ENCODE measurements around the gene NOL4L.

NOL4L gene

DNA sequence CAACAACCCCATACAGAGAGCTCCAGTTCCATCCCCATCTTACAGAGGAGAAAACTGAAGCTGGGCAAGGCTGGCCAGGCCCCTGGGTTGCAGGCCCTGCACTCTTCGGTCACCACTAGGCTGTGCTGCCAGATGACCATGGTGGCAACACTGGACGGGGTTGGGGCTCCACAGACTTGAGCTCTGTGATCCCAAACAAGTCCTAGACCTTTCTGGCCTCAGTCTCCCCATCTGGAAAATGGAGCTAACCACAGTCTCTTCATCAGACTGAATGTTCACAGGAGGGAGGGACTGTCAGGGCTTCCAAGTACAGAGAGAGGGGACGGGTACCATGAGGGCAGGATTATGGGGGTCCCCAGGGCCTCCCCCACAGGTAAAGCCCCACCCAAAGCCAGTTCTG is 41.3 kb upstream of the NOL4L start:
- Histone ChIP-seq H3K36me3 (ENCODE audit: control insufficient read depth in 1 of 2, insufficient read depth in 2 of 2, low read length in 2 of 2) (no peaks in the 10 kb centered on the region), H3K4ac (ENCODE audit: low read depth, low read length) (no peak overlapping the region), H2BK12ac (ENCODE audit: low read length) (no peak overlapping the region), H3K14ac (ENCODE audit: low read length) (no peak overlapping the region), H4K12ac (ENCODE audit: low read depth, low read length) (no peak overlapping the region), H3K79me2 (ENCODE audit: control insufficient read depth, insufficient read depth, low read length, poor library complexity) (no peaks in the 10 kb centered on the region), H2AK5ac (ENCODE audit: low read length) (no peak overlapping the region), H3K9ac (ENCODE audit: low read length) (no peak overlapping the region), H3K9me3 (ENCODE audit: insufficient read depth, low read depth, low read length) (no peaks in the 10 kb centered on the region), H3K18ac (ENCODE audit: low read length) (no peak overlapping the region), H3K4me2 (ENCODE audit: low read length) (no peak overlapping the region), H2BK120ac (ENCODE audit: insufficient read depth, low read length, poor library complexity) (no peak overlapping the region), H4K8ac (ENCODE audit: low read depth, low read length) (no peak overlapping the region), H4K91ac (ENCODE audit: low read depth, low read length) (no peak overlapping the region), H3K27ac (ENCODE audit: low read depth, low read length) (no peak overlapping the region), H2AFZ (ENCODE audit: insufficient read depth, low read length, poor library complexity) (no peak overlapping the region), H3K23ac (ENCODE audit: low read length) (no peak overlapping the region), H3K4me1 (ENCODE audit: control insufficient read depth in 1 of 2, insufficient read depth in 2 of 2, low read length in 2 of 2) (peaks cover 0 to 2% of the 10 kb centered on the region in 2 experiments), H3K79me1 (ENCODE audit: low read length) (peaks cover 2% of the 10 kb centered on the region), H3K27me3 (ENCODE audit: insufficient read depth, low read length) (no peaks in the 10 kb centered on the region), H3K4me3 (ENCODE audit: low read depth, low read length) (no peak overlapping the region), H2BK5ac (ENCODE audit: low read depth, low read length, poor library complexity) (no peak overlapping the region)
- no CpG with 5 or more reads among the region's 3 CpGs for WGBS (ENCODE audit: extremely low coverage, insufficient coverage, insufficient read length)
- DNase-seq, result no peak

DNA sequence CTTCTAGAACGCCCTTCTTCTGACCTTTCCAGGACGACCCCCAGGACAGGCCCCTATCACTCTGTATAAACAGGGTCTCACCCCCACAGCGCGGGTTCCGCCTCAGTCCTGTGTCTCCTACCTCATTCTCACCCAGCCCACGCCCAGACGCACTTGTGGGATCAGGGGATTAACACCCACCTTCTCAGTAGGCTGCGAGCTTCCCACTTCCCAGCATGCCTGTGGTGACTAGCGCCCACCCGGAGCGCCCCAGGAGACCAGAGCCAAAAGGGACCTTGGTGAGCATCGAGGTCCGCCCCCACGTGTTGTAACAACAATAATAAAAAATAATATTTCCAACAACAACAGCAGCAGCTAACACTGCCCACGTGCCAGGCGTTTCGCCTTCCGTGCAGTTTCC is 40.9 kb upstream of the NOL4L start:
- Histone ChIP-seq H2AFZ (ENCODE audit: insufficient read depth, low read length, poor library complexity) (no peak overlapping the region), H3K4ac (ENCODE audit: low read depth, low read length) (no peak overlapping the region), H2BK12ac (ENCODE audit: low read length) (no peak overlapping the region), H3K36me3 (ENCODE audit: control insufficient read depth in 1 of 2, insufficient read depth in 2 of 2, low read length in 2 of 2) (no peaks in the 10 kb centered on the region), H3K18ac (ENCODE audit: low read length) (no peak overlapping the region), H4K91ac (ENCODE audit: low read depth, low read length) (no peak overlapping the region), H4K8ac (ENCODE audit: low read depth, low read length) (no peak overlapping the region), H3K14ac (ENCODE audit: low read length) (no peak overlapping the region), H3K4me3 (ENCODE audit: low read depth, low read length) (no peak overlapping the region), H3K27ac (ENCODE audit: low read depth, low read length) (no peak overlapping the region), H3K79me1 (ENCODE audit: low read length) (peaks cover 2% of the 10 kb centered on the region), H4K12ac (ENCODE audit: low read depth, low read length) (no peak overlapping the region), H2AK5ac (ENCODE audit: low read length) (no peak overlapping the region), H3K9ac (ENCODE audit: low read length) (no peak overlapping the region), H2BK5ac (ENCODE audit: low read depth, low read length, poor library complexity) (no peak overlapping the region), H3K23ac (ENCODE audit: low read length) (no peak overlapping the region), H3K4me1 (ENCODE audit: control insufficient read depth in 1 of 2, insufficient read depth in 2 of 2, low read length in 2 of 2) (peaks cover 0 to 2% of the 10 kb centered on the region in 2 experiments), H2BK120ac (ENCODE audit: insufficient read depth, low read length, poor library complexity) (no peak overlapping the region), H3K4me2 (ENCODE audit: low read length) (no peak overlapping the region), H3K79me2 (ENCODE audit: control insufficient read depth, insufficient read depth, low read length, poor library complexity) (no peaks in the 10 kb centered on the region), H3K27me3 (ENCODE audit: insufficient read depth, low read length) (no peaks in the 10 kb centered on the region), H3K9me3 (ENCODE audit: insufficient read depth, low read depth, low read length) (no peaks in the 10 kb centered on the region)
- WGBS (ENCODE audit: extremely low coverage, insufficient coverage, insufficient read length), result no CpG with 5 or more reads among the region's 18 CpGs
- DNase-seq, result no peak

DNA sequence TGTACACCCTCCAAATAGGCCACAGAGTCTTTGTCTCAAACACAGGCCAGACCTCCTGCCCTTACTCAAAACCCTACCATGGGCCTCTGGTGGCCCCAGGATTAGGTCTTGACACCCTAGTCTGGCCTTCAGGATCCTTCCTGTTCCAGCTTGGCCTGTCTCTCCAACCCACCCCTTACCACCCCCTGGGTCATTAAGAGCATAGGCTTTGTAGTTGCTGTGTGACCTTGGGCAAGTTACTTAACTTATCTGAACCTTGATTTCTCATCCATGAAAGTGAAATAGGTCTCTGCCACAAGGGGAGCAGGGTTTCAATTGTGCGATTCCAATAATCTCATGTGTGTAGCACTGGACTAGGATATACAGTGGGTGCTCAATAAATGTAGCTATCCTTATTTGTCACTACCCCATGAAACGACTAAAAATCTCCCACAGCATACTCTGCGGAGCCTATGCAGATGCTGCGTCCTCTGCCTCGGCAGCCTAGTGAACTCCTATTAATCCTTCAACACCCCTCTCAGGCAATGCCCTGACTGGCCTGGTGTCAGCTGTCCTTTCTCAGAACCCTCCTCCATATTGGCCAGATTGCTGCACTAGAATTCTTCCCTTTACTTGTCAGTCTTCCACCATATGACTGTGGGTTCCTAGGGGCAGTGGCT is 39.7 kb upstream of the NOL4L start:
- H2BK12ac ChIP-seq (ENCODE audit: low read length), result no peak overlapping the region
- H2AK5ac ChIP-seq (ENCODE audit: low read length), result no peak overlapping the region
- H3K9me3 ChIP-seq (ENCODE audit: insufficient read depth, low read depth, low read length), result no peaks in the 10 kb centered on the region
- no peaks in the 10 kb centered on the region for H3K79me2 ChIP-seq (ENCODE audit: control insufficient read depth, insufficient read depth, low read length, poor library complexity)
- no peak overlapping the region for H3K14ac ChIP-seq (ENCODE audit: low read length)
- H2BK5ac ChIP-seq (ENCODE audit: low read depth, low read length, poor library complexity), result no peak overlapping the region
- no peak overlapping the region for H3K9ac ChIP-seq (ENCODE audit: low read length)
- no peak overlapping the region for H4K12ac ChIP-seq (ENCODE audit: low read depth, low read length)
- WGBS (ENCODE audit: extremely low coverage, insufficient coverage, insufficient read length), result no CpG with 5 or more reads among the region's 5 CpGs
- no peak for DNase-seq
- H4K91ac ChIP-seq (ENCODE audit: low read depth, low read length), result no peak overlapping the region
- no peak overlapping the region for H4K8ac ChIP-seq (ENCODE audit: low read depth, low read length)
- no peak overlapping the region for H2BK120ac ChIP-seq (ENCODE audit: insufficient read depth, low read length, poor library complexity)
- H3K27me3 ChIP-seq (ENCODE audit: insufficient read depth, low read length), result no peaks in the 10 kb centered on the region
- H3K27ac ChIP-seq (ENCODE audit: low read depth, low read length), result no peak overlapping the region
- no peak overlapping the region for H3K23ac ChIP-seq (ENCODE audit: low read length)
- H3K36me3 ChIP-seq (ENCODE audit: control insufficient read depth in 1 of 2, insufficient read depth in 2 of 2, low read length in 2 of 2), result no peaks in the 10 kb centered on the region
- peaks cover 0 to 2% of the 10 kb centered on the region in 2 experiments for H3K4me1 ChIP-seq (ENCODE audit: control insufficient read depth in 1 of 2, insufficient read depth in 2 of 2, low read length in 2 of 2)
- no peak overlapping the region for H3K4me2 ChIP-seq (ENCODE audit: low read length)
- H3K4ac ChIP-seq (ENCODE audit: low read depth, low read length), result no peak overlapping the region
- H3K18ac ChIP-seq (ENCODE audit: low read length), result no peak overlapping the region
- no peak overlapping the region for H2AFZ ChIP-seq (ENCODE audit: insufficient read depth, low read length, poor library complexity)
- H3K79me1 ChIP-seq (ENCODE audit: low read length), result peaks cover 2% of the 10 kb centered on the region
- no peak overlapping the region for H3K4me3 ChIP-seq (ENCODE audit: low read depth, low read length)

DNA sequence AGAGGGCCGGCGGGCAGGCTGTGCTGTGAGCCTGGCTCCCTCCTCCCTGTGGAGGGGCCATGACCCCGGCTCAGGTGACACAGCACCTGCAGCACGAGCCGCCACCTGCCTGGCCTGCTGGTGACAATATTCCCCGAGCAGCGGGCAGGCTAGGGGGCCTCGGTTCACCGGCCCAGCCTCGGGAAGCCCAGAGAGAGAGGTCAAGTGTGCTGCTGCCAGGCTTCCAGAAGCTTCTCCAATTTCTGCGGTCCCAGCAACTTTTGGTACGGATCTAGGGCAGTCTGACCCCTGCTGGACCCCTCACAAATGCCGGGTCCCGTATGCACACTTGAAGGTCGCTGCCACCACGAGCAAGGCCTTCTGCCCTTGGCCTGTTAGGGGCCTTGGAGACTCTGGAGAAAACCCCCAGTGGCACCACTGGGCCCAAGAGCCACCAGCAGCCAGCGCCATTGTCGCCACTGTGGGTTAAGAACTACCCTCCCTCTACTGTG is 38.6 kb upstream of the NOL4L start:
- no peak overlapping the region for H3K14ac ChIP-seq (ENCODE audit: low read length)
- no peak overlapping the region for H3K4me3 ChIP-seq (ENCODE audit: low read depth, low read length)
- H2BK120ac ChIP-seq (ENCODE audit: insufficient read depth, low read length, poor library complexity), result no peak overlapping the region
- no peak overlapping the region for H2BK12ac ChIP-seq (ENCODE audit: low read length)
- H2AK5ac ChIP-seq (ENCODE audit: low read length), result no peak overlapping the region
- no peak overlapping the region for H3K9ac ChIP-seq (ENCODE audit: low read length)
- H3K27ac ChIP-seq (ENCODE audit: low read depth, low read length), result no peak overlapping the region
- no CpG with 5 or more reads among the region's 18 CpGs for WGBS (ENCODE audit: extremely low coverage, insufficient coverage, insufficient read length)
- H3K18ac ChIP-seq (ENCODE audit: low read length), result no peak overlapping the region
- H2BK5ac ChIP-seq (ENCODE audit: low read depth, low read length, poor library complexity), result no peak overlapping the region
- H4K91ac ChIP-seq (ENCODE audit: low read depth, low read length), result no peak overlapping the region
- peaks cover 0 to 2% of the 10 kb centered on the region in 2 experiments for H3K4me1 ChIP-seq (ENCODE audit: control insufficient read depth in 1 of 2, insufficient read depth in 2 of 2, low read length in 2 of 2)
- no peaks in the 10 kb centered on the region for H3K9me3 ChIP-seq (ENCODE audit: insufficient read depth, low read depth, low read length)
- no peak overlapping the region for H2AFZ ChIP-seq (ENCODE audit: insufficient read depth, low read length, poor library complexity)
- DNase-seq, result no peak
- no peak overlapping the region for H4K12ac ChIP-seq (ENCODE audit: low read depth, low read length)
- no peaks in the 10 kb centered on the region for H3K36me3 ChIP-seq (ENCODE audit: control insufficient read depth in 1 of 2, insufficient read depth in 2 of 2, low read length in 2 of 2)
- no peak overlapping the region for H4K8ac ChIP-seq (ENCODE audit: low read depth, low read length)
- H3K79me2 ChIP-seq (ENCODE audit: control insufficient read depth, insufficient read depth, low read length, poor library complexity), result no peaks in the 10 kb centered on the region
- H3K27me3 ChIP-seq (ENCODE audit: insufficient read depth, low read length), result no peaks in the 10 kb centered on the region
- H3K4me2 ChIP-seq (ENCODE audit: low read length), result no peak overlapping the region
- peaks cover 2% of the 10 kb centered on the region for H3K79me1 ChIP-seq (ENCODE audit: low read length)
- H3K4ac ChIP-seq (ENCODE audit: low read depth, low read length), result no peak overlapping the region
- no peak overlapping the region for H3K23ac ChIP-seq (ENCODE audit: low read length)
